ENCODE measurements around the gene ACAD9.

DNA sequence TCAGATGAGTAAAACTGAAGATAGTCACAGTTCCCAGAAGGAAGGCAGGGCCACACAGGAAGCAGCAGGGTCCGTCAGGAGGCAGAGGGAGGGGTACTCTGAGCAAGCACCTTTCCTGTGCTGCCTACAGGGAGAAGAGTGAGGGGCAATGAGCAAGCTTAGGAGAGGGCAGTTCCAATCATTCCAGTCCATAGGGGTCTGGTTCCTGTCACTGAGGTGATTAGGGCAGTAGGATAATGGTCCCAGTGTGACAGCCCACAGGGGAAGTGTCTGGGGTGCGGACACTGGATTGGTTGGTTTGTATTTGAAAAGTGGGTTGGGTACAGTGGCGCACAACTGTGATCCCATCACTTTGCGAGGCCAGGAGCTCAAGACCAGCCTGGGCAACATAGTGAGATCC, 7.1 kb upstream of the ACAD9 start:
- TF ChIP-seq CTCF (IDR thresholded peaks at IDR 0.05) (no peak), EZH2 (IDR thresholded peaks at IDR 0.05; ENCODE audit: borderline replicate concordance, insufficient read depth, low read depth, low read length, poor library complexity, severe bottlenecking) (no peak)

All from B cell (primary cell).